Epithelial cell of proximal tubule (primary cell): Measurements from ENCODE around the gene KCNE2. TPM values are rescaled to one million over a fixed set of nuclear protein-coding genes. Genes with fewer than 3 reads are reported as not detected.

Source experiments
- DNase-seq: peaks from one replicate; pipeline ENCODE4 v3.0.0-alpha.2; 2011; ENCODE audit warnings: low read depth
- H3K4me3 ChIP-seq: 2 replicates; pipeline ENCODE4 v1.5.1; 2011; ENCODE audit warnings: low read depth, mild to moderate bottlenecking, low read length
- CTCF ChIP-seq: conservative IDR thresholded peaks from 2 replicates; pipeline ENCODE4 v1.5.1; 2012; ENCODE audit warnings: low read depth, mild to moderate bottlenecking, low read length
- total RNA-seq: library from RNA; depleted of rRNA; stranded (reverse); fragments of >200 nt; gene quantifications from 2 replicates; pipeline ENCODE4 v1.2.3, GENCODE V29; 2015

The KCNE2 gene
- not detected in 2 replicates for total RNA-seq

GRCh38 chr21:34363733-34364132 is at the start of gene KCNE2:
TSS of gene KCNE2 (plus strand) at chr21:34364006. CDS start at chr21:34370479, 6,473 bp downstream.
- no peak within 1 kb of the TSS for H3K4me3 ChIP-seq
- TF ChIP-seq CTCF, result no peak
- DNase-seq, result no peak

DNA sequence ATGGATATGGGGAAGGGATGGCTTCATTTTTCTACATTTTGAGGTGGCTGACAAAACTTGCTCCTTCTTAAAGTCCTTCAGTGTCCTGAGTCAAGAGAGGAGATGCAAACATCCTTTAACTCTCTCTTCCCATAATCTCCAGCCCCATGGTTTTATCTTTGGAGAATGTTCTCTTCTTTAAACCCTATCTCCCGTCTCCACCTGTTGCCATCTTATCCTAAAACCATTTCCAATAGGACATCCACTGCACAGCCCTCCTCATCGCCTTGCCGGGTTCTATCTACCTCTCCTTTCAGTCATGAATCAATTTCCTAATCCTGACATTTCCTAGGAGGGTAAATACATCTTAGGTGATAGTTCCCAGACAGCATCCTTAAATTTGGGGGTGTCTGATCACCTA is 44.2 kb upstream of the KCNE2 start:
- TF ChIP-seq CTCF, result no peak
- H3K4me3 ChIP-seq, result no peak overlapping the region
- DNase-seq, result no peak

GRCh38 chr21:34320011-34320410 is 43.8 kb upstream of the KCNE2 start:
- H3K4me3 ChIP-seq, result no peak overlapping the region
- DNase-seq, result no peak
- no peak for TF ChIP-seq CTCF

GRCh38 chr21:34330055-34330454 is 33.8 kb upstream of the KCNE2 start:
- H3K4me3 ChIP-seq, result no peak overlapping the region
- TF ChIP-seq CTCF, result no peak
- no peak for DNase-seq

DNA sequence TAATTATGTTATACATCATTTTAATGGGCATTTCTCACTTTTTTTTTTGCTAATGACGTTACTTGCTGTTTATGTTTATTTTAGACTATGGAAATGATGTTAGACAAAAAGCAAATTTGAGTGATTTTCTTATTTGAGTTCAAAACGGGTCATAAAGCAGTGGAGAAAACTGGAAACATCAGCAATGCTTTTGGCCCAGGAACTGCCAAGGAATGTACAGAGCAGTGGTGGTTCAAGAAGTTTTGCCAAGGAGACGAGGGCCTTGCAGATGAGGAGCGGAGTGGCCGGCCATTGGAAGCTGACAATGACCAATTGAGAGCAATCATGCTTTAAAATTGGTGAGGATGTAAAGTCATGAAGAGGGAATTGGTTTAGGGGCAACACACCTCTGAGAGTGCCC is 32.1 kb upstream of the KCNE2 start:
- no peak for TF ChIP-seq CTCF
- no peak for DNase-seq
- no peak overlapping the region for H3K4me3 ChIP-seq

GRCh38 chr21:34332347-34332746 is 31.5 kb upstream of the KCNE2 start:
- TF ChIP-seq CTCF, result no peak
- DNase-seq, result no peak
- no peak overlapping the region for H3K4me3 ChIP-seq

GRCh38 chr21:34333121-34333739 is 30.6 kb upstream of the KCNE2 start:
- H3K4me3 ChIP-seq, result no peak overlapping the region
- no peak for DNase-seq
- no peak for TF ChIP-seq CTCF
